H1 (cell line): Measurements from ENCODE around the gene PLPPR4. TPM values are rescaled to one million over a fixed set of nuclear protein-coding genes. Genes with fewer than 3 reads are reported as not detected.

Experiments
- CHD7 ChIP-seq: fragments of 300-600 bp; sonication (generic); IDR thresholded peaks from 2 replicates; pipeline ENCODE4 v1.7.1; 2012; ENCODE audit warnings: low read length, moderate library complexity, mild to moderate bottlenecking, inconsistent platforms; ENCODE audit not compliant: insufficient replicate concordance
- polyA plus RNA-seq, 7 experiments: library from polyadenylated mRNA; depleted of rRNA in 3 of 7; stranded (reverse) in 5 of 7; unstranded in 2 of 7; fragments of >200 nt in 5 of 7; fragments of 200-250 nt in 2 of 7; gene quantifications; 1 replicate in 5 of 7; 2 replicates in 1 of 7; 4 replicates in 1 of 7; pipeline versions ENCODE4 v1.2.1 to v1.2.3, GENCODE V29; 2011 to 2013; ENCODE audit warnings: missing spikeins in 2 of 7, mixed read lengths in 2 of 7
- total RNA-seq: library from RNA; stranded (reverse); fragmentation: NEBNext Ultra II Directional; extraction: Animal tissue kit (Norgen Biotek cat#: 25700); gene quantifications from 2 replicates; pipeline ENCODE4 v1.2.1, GENCODE V29; 2021

The PLPPR4 gene
- total and polyA plus RNA-seq, 2 of the 8 experiments (the other 6 are each of a cell fraction or from before 2014, with no cell fraction given): 0.74 to 2.2 TPM

GRCh38 chr1:99229122-99229521 lies 35.2 kb upstream of the PLPPR4 start (continued):
- no peak for TF ChIP-seq CHD7
